GM12801 (cell line): ENCODE data around the gene UPK2.

Experiments
- TF ChIP-seq, protein P1 (sequence below): IDR thresholded peaks from one replicate; pipeline ENCODE4 v1.5.1; 2011; ENCODE audit warnings: control low read depth; ENCODE audit not compliant: insufficient read length; ENCODE audit errors: extremely low read depth

UPK2 gene

GRCh38 chr11:118957549-118957948, 1.5 kb downstream of the UPK2 start:
- TF ChIP-seq, protein P1, sequence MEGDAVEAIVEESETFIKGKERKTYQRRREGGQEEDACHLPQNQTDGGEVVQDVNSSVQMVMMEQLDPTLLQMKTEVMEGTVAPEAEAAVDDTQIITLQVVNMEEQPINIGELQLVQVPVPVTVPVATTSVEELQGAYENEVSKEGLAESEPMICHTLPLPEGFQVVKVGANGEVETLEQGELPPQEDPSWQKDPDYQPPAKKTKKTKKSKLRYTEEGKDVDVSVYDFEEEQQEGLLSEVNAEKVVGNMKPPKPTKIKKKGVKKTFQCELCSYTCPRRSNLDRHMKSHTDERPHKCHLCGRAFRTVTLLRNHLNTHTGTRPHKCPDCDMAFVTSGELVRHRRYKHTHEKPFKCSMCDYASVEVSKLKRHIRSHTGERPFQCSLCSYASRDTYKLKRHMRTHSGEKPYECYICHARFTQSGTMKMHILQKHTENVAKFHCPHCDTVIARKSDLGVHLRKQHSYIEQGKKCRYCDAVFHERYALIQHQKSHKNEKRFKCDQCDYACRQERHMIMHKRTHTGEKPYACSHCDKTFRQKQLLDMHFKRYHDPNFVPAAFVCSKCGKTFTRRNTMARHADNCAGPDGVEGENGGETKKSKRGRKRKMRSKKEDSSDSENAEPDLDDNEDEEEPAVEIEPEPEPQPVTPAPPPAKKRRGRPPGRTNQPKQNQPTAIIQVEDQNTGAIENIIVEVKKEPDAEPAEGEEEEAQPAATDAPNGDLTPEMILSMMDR = no peak

DNA sequence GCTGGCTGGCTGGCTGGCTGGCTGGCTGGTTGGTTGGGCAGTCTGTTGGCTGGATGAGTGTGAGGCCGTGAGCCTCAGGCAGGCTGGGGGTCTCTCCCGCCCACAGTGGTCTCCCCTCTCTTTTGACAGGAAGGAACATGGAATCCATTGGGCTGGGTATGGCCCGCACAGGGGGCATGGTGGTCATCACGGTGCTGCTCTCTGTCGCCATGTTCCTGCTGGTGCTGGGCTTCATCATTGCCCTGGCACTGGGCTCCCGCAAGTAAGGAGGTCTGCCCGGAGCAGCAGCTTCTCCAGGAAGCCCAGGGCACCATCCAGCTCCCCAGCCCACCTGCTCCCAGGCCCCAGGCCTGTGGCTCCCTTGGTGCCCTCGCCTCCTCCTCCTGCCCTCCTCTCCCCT, 1.9 kb downstream of the UPK2 start:
- TF ChIP-seq, protein P1 = no peak

DNA sequence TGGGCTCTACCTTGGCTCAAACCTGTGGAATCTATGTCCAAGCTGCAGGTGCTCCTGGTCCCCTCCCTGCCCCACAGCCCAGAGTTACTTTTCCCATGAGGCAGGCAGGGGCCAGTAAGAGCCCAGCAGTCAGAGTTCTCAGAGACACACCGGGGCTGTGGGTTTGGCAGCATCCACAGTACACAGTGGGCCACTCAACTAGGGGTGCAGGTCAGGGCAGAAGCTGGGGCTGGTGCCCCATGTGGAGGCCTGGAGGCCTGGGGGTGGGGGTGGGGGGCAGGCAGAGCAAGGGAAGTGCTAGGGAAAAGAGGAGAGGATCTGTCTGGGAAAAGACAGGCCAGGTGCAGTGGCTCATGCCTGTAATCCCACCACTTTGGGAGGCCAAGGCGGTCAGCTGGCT, 2.5 kb downstream of the UPK2 start:
- TF ChIP-seq, protein P1 = no peak

DNA sequence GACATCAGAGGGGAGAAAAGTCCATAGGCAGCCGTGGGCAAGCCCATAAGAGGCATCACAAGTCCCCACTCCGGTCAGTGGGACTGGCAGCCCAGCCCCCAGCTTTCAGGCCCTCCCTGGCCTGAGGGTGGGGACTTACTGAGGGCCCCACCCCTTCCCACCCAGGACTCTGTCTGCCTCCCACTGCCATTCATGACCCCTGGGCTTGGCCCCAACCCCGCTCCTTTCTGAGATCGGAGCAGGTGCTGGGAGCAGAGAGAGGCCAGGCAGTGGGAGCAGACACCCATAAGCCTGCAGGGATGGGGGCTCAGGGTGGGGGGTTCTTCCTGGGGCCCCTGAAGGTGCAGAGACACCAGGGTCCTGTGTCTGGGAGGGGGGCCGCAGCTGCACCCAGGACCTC, 5.1 kb downstream of the UPK2 start:
- TF ChIP-seq, protein P1 = no peak

DNA sequence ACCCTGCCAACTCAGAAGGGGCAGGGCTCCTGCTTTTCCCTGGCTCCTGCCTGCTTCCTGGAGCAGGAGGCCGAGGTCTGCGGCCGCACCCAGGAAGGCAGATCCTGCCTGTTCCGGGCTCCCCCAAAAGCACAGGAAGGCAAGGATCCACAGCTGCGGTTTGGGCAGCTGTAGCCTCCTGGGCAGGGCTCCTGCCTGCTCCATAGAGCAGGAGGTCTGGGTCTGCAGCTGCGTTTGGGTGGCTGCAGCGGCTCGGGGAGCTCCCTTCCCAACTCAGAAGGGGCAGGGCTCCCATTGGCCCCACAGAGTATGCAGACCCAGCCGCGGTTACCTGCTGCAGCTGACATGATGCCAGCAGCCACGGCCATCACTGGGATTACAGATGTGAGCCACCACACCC, 5.5 kb downstream of the UPK2 start:
- TF ChIP-seq, protein P1 = no peak

DNA sequence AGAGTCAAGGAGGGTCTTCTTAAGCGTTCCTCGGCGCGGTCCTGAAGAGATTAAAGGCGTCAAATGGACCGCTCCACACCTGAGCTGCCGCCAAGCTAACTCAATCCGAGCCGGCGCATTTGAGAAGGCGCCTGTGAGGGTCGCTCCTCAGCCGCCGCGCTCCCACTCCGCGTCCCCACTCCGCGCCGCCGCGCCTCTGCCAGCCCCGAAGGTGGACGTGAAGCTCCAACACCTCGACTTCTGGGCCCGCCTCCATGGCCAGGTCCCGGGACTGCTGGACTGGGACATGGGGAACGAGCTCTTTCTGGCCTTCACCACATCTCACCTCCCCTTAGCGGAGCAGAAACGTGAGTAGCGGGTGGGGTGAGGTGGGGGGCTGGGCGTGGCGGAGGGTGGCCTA, 15.5 kb downstream of the UPK2 start, which contains the start of gene FOXR1:
Gene FOXR1, plus strand, starts transcription at position 116 of the 400 bp plus-strand sequence. Its CDS starts 171 bp downstream, at position 287.
- TF ChIP-seq, protein P1 = no peak

DNA sequence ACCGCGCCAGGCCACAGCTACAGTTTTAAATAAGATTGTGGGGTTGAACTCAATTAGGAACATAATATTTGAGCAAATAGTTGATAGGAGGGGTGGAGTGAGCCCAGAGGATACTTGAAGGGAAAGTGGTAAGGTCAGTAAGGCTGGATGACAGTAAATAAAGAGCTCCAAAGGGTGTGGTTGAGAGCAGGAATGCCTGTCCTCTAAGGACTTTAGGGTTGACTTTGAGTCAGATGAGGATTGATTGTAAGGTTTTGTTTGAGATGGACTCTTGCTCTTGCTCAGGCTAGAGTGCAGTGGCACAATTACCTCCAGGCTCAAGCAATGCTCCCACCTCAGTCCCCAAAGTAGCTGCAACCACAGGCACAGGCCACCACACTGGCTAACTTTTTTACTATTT, 17.9 kb downstream of the UPK2 start:
- TF ChIP-seq, protein P1 = no peak
